ENCODE measurements around the gene PLCB4.

GRCh38 chr20:9110916-9111432, 42.1 kb downstream of the PLCB4 start:
- no peak for TF ChIP-seq CTCF (IDR thresholded peaks at IDR 0.05)
- no peak for TF ChIP-seq POLR2A (IDR thresholded peaks at IDR 0.05)
